BE2C (cell line): ENCODE data around the gene MARCO.
"Not testable (repeated sequence)": the region's sequence is repeated elsewhere in the genome, so short reads cannot be mapped to it uniquely, and the experiment has no call there.

Experiments
- DNase-seq: peaks from one replicate; pipeline ENCODE4 v3.0.0-alpha.2; 2020
- H3K27me3 ChIP-seq: fragments of 250-450 bp; sonication (Bioruptor Pico); 2 replicates; pipeline ENCODE4 v1.5.1; 2020; ENCODE audit warnings: mild to moderate bottlenecking
- H3K36me3 ChIP-seq: fragments of 250-450 bp; sonication (Bioruptor Pico); 2 replicates; pipeline ENCODE4 v1.5.1; 2020; ENCODE audit warnings: mild to moderate bottlenecking
- H3K4me1 ChIP-seq: fragments of 250-450 bp; sonication (Bioruptor Pico); 2 replicates; pipeline ENCODE4 v1.5.1; 2020
- H3K4me3 ChIP-seq: 2 replicates; pipeline ENCODE4 v1.5.1; 2011; ENCODE audit warnings: low read depth, low read length
- H3K9me3 ChIP-seq: fragments of 250-450 bp; sonication (Bioruptor Pico); 2 replicates; pipeline ENCODE4 v1.5.1; 2020
- TF ChIP-seq, protein P1 (sequence below): IDR thresholded peaks from 2 replicates; pipeline ENCODE4 v1.5.1; 2012; ENCODE audit warnings: mild to moderate bottlenecking, low read depth, low read length

Gene MARCO

DNA sequence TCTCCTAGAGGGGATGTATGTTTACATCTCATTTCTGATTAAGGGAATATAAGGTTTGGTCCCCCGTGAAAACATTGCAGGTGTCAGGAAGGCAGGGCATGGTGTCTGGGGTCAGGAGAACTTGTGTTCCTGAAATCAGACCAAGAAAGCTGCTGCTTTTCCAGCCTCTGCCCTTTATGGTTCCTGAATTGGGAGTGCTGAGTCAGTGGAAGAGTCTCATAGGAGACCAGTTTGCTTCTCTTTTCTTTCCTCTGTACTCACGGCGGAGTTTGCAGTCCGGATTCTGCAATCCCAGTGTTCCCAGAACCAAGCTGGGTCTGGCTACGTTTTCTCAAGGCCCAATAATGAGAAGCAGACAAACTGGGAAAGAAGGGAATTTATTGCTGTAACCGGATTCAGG is 5.1 kb upstream of the MARCO start:
- Histone ChIP-seq H3K9me3 (no peaks in the 10 kb centered on the region), H3K4me1 (no peaks in the 10 kb centered on the region), H3K36me3 (no peaks in the 10 kb centered on the region), H3K27me3 (no peaks in the 10 kb centered on the region), H3K4me3 (no peak overlapping the region)
- TF ChIP-seq, protein P1, sequence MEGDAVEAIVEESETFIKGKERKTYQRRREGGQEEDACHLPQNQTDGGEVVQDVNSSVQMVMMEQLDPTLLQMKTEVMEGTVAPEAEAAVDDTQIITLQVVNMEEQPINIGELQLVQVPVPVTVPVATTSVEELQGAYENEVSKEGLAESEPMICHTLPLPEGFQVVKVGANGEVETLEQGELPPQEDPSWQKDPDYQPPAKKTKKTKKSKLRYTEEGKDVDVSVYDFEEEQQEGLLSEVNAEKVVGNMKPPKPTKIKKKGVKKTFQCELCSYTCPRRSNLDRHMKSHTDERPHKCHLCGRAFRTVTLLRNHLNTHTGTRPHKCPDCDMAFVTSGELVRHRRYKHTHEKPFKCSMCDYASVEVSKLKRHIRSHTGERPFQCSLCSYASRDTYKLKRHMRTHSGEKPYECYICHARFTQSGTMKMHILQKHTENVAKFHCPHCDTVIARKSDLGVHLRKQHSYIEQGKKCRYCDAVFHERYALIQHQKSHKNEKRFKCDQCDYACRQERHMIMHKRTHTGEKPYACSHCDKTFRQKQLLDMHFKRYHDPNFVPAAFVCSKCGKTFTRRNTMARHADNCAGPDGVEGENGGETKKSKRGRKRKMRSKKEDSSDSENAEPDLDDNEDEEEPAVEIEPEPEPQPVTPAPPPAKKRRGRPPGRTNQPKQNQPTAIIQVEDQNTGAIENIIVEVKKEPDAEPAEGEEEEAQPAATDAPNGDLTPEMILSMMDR = no peak
- DNase-seq = no peak

- DNase-seq = no peak
- no peaks in the 10 kb centered on the region for H3K4me1 ChIP-seq
- TF ChIP-seq, protein P1 = no peak
- no peak overlapping the region for H3K4me3 ChIP-seq
- no peaks in the 10 kb centered on the region for H3K27me3 ChIP-seq
- H3K9me3 ChIP-seq = no peaks in the 10 kb centered on the region
- H3K36me3 ChIP-seq = no peaks in the 10 kb centered on the region
Observed at GRCh38 chr2:118937817-118938216, 4.2 kb upstream of the MARCO start.

GRCh38 chr2:118939994-118940393 is 2.0 kb upstream of the MARCO start:
- DNase-seq = no peak
- Histone ChIP-seq H3K9me3 (no peaks in the 10 kb centered on the region), H3K27me3 (no peaks in the 10 kb centered on the region)

DNA sequence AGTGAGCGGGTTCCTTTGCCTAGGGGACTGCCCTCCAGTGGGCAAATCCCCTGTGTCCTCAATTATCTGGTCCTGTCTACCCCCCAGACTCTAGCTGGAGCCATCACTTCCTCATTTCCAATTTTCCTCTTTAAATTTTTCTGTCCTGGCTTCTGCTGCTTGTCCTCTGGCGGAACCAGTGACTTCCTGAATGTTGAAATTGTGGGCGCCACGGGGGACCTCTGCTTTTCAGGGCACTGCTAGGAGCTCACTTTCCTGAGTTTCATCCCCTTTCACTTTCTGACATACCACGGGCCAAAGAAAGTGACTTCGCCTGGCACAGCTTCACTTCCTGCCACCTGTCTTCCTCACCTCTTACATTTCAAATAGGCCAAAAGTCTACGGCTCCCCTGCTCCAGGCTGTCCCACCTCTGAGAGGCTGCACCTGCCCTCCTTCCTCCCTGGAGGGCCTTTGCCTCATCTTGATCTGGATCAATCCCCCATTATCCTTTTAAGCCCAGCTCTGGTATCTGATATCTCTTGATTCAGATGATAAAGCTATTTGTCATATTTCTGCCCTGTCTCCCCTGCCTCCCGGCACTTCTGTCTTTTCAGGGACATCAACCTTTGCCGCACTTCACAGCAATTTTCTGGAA is 1.4 kb upstream of the MARCO start:
- TF ChIP-seq, protein P1 = no peak
- Histone ChIP-seq H3K9me3 (no peaks in the 10 kb centered on the region), H3K4me3 (no peak overlapping the region), H3K27me3 (no peaks in the 10 kb centered on the region), H3K36me3 (no peaks in the 10 kb centered on the region), H3K4me1 (no peaks in the 10 kb centered on the region)
- no peak for DNase-seq

More at GRCh38 chr2:118939994-118940393, 2.0 kb upstream of the MARCO start:
- TF ChIP-seq, protein P1 = no peak
- Histone ChIP-seq H3K4me1 (no peaks in the 10 kb centered on the region), H3K4me3 (no peak overlapping the region), H3K36me3 (no peaks in the 10 kb centered on the region)

- Histone ChIP-seq H3K4me1 (no peaks in the 10 kb centered on the region), H3K9me3 (no peaks in the 10 kb centered on the region), H3K4me3 (no peak overlapping the region), H3K27me3 (no peaks in the 10 kb centered on the region), H3K36me3 (no peaks in the 10 kb centered on the region)
- TF ChIP-seq, protein P1 = no peak
- no peak for DNase-seq
Observed at GRCh38 chr2:118943286-118943685, 1.3 kb downstream of the MARCO start.

GRCh38 chr2:118945881-118946280 is 3.9 kb downstream of the MARCO start:
- no peaks in the 10 kb centered on the region for H3K4me1 ChIP-seq
- H3K4me3 ChIP-seq = no peak overlapping the region
- H3K36me3 ChIP-seq = no peaks in the 10 kb centered on the region
- TF ChIP-seq, protein P1 = no peak
- no peak for DNase-seq
- no peaks in the 10 kb centered on the region for H3K9me3 ChIP-seq
- no peaks in the 10 kb centered on the region for H3K27me3 ChIP-seq

- not testable (repeated sequence) for H3K36me3 ChIP-seq, H3K4me3 ChIP-seq, H3K4me1 ChIP-seq, DNase-seq, H3K27me3 ChIP-seq, H3K9me3 ChIP-seq
Observed at GRCh38 chr2:118948266-118948665, 6.3 kb downstream of the MARCO start.
